Nephron (organoid): ENCODE data around the gene ALKBH8.
"Not testable (repeated sequence)": the region's sequence is repeated elsewhere in the genome, so short reads cannot be mapped to it uniquely, and the experiment has no call there.

ENCODE experiments used
- H3K27ac Mint-ChIP-seq, 3 experiments: 2 replicates each; pipeline ENCODE4 v1.8.0; 2020; ENCODE audit warnings: mixed read lengths in 3 of 3, mild to moderate bottlenecking in 2 of 3, moderate library complexity in 1 of 3
- H3K27me3 Mint-ChIP-seq: 2 replicates; pipeline ENCODE4 v1.8.0; 2021; ENCODE audit warnings: low read depth, mild to moderate bottlenecking, moderate library complexity, mixed read lengths
- H3K36me3 Mint-ChIP-seq: 2 replicates; pipeline ENCODE4 v1.8.0; 2020; ENCODE audit warnings: low read depth, mixed read lengths
- H3K4me1 Mint-ChIP-seq: 2 replicates; pipeline ENCODE4 v1.8.0; 2020; ENCODE audit warnings: mixed read lengths
- H3K4me3 Mint-ChIP-seq, 3 experiments: 2 replicates each; pipeline ENCODE4 v1.8.0; 2020; ENCODE audit warnings: mild to moderate bottlenecking in 3 of 3, mixed read lengths in 3 of 3, moderate library complexity in 2 of 3
- H3K9me3 Mint-ChIP-seq: 2 replicates; pipeline ENCODE4 v1.8.0; 2020; ENCODE audit warnings: mixed read lengths
- CTCF ChIP-seq, 3 experiments: fragments of 200-600 bp; sonication (generic); IDR thresholded peaks; one replicate each; pipeline ENCODE4 v1.5.0; 2021; ENCODE audit warnings: antibody characterized with exemption in 3 of 3; ENCODE audit not compliant: unreplicated experiment in 3 of 3

The ALKBH8 gene

GRCh38 chr11:107538821-107539220 lies 26.7 kb downstream of the ALKBH8 start:
- no peak overlapping the region for H3K27ac Mint-ChIP-seq
- TF ChIP-seq CTCF (IDR thresholded peaks at IDR 0.05; ENCODE audit: unreplicated experiment in 3 of 3): no peak
- H3K4me3 Mint-ChIP-seq: no peak overlapping the region
- H3K9me3 Mint-ChIP-seq: no peaks in the 10 kb centered on the region
- no peaks in the 10 kb centered on the region for H3K27me3 Mint-ChIP-seq
- H3K36me3 Mint-ChIP-seq: peaks cover 28% of the 10 kb centered on the region
- H3K4me1 Mint-ChIP-seq: no peaks in the 10 kb centered on the region

DNA sequence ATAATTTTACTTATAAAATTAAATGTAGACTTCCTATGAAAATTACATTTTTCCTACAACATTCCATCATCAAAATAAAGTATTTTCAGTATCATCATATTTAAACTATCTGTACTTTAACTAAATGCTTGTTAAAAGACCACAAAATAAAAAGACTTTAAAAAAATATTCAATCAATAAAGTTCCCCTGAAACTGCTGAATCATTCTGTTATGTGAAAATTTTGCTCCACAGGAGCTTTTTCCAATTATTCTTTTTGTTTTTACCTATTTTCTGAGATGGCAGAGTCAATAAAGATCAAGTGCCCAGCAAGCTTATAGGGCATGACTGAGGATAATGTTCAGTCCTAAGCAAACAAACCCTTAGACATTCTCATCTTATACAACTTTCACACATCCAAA lies 27.3 kb downstream of the ALKBH8 start:
- Mint-ChIP-seq H3K27ac (no peak overlapping the region), H3K27me3 (no peaks in the 10 kb centered on the region), H3K4me3 (no peak overlapping the region), H3K4me1 (no peaks in the 10 kb centered on the region), H3K9me3 (no peaks in the 10 kb centered on the region), H3K36me3 (peaks cover 28% of the 10 kb centered on the region)
- TF ChIP-seq CTCF (IDR thresholded peaks at IDR 0.05; ENCODE audit: unreplicated experiment in 3 of 3): no peak

DNA sequence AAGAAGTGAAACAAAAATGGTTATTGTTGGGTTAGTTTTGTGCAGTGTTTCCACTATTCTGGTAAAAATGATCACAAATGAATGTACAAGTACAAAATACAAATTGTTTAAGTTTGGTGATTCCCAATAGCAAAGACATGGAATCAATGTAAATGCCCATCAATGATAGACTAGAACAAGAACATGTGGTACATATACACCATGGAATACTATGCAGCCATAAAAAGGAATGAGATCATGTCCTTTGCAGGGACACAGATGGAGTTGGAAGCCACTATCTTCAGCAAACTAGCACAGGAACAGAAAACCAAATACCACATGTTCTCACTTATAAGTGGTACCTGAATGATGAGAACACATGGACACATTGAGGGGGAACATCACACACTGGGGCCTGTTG lies 28.4 kb downstream of the ALKBH8 start:
- not testable (repeated sequence) for H3K27me3 Mint-ChIP-seq, H3K4me3 Mint-ChIP-seq, H3K9me3 Mint-ChIP-seq, H3K4me1 Mint-ChIP-seq, H3K27ac Mint-ChIP-seq
- peaks cover 28% of the 10 kb centered on the region for H3K36me3 Mint-ChIP-seq

- Mint-ChIP-seq H3K27ac (no peak overlapping the region), H3K27me3 (no peaks in the 10 kb centered on the region), H3K36me3 (peaks cover 37% of the 10 kb centered on the region), H3K4me3 (no peak overlapping the region), H3K9me3 (peaks cover 6% of the 10 kb centered on the region), H3K4me1 (no peaks in the 10 kb centered on the region)
- no peak for TF ChIP-seq CTCF (IDR thresholded peaks at IDR 0.05; ENCODE audit: unreplicated experiment in 3 of 3)
Observed at GRCh38 chr11:107526197-107526596, 39.3 kb downstream of the ALKBH8 start.

GRCh38 chr11:107508858-107509244 lies 56.7 kb downstream of the ALKBH8 start:
- H3K4me3 Mint-ChIP-seq: no peak overlapping the region
- TF ChIP-seq CTCF (IDR thresholded peaks at IDR 0.05; ENCODE audit: unreplicated experiment in 3 of 3): no peak
- peaks cover 19% of the 10 kb centered on the region for H3K36me3 Mint-ChIP-seq
- peaks cover 38% of the 10 kb centered on the region for H3K4me1 Mint-ChIP-seq
- no peaks in the 10 kb centered on the region for H3K9me3 Mint-ChIP-seq
- no peaks in the 10 kb centered on the region for H3K27me3 Mint-ChIP-seq
- H3K27ac Mint-ChIP-seq: peak overlapping the region in 2 of 3 experiments; percentile 25 to 67

GRCh38 chr11:107508201-107508857 lies 57.2 kb downstream of the ALKBH8 start:
- Mint-ChIP-seq H3K9me3 (no peaks in the 10 kb centered on the region), H3K36me3 (peaks cover 23% of the 10 kb centered on the region), H3K27ac (peak overlapping the region; percentile 25 to 67 (median 39)), H3K4me1 (peaks cover 39% of the 10 kb centered on the region), H3K27me3 (no peaks in the 10 kb centered on the region), H3K4me3 (no peak overlapping the region)
- no peak for TF ChIP-seq CTCF (IDR thresholded peaks at IDR 0.05; ENCODE audit: unreplicated experiment in 3 of 3)
